Mucosa of rectum (tissue), 2 donors: ENCODE results near the gene PRDX4.
"Not testable (repeated sequence)": the region's sequence is repeated elsewhere in the genome, so short reads cannot be mapped to it uniquely, and the experiment has no call there.

Experiments
- H3K27ac ChIP-seq, 2 donors: one replicate each; pipeline ENCODE4 v1.7.0; 2013; ENCODE audit warnings: inconsistent platforms in 2 of 2, low read depth in 2 of 2, low read length in 2 of 2
- H3K27me3 ChIP-seq, 2 donors: one replicate each; pipeline ENCODE4 v1.7.0; 2013; ENCODE audit warnings: low read length in 2 of 2; ENCODE audit not compliant: control insufficient read depth in 2 of 2, insufficient read depth in 2 of 2
- H3K36me3 ChIP-seq, 2 donors: one replicate each; pipeline ENCODE4 v1.7.0; 2013; ENCODE audit warnings: low read length in 2 of 2; ENCODE audit not compliant: control insufficient read depth in 2 of 2, insufficient read depth in 2 of 2
- H3K4me1 ChIP-seq, 2 donors: one replicate each; pipeline ENCODE4 v1.7.0; 2013; ENCODE audit warnings: low read length in 2 of 2, mild to moderate bottlenecking in 1 of 2; ENCODE audit not compliant: control insufficient read depth in 2 of 2, insufficient read depth in 2 of 2
- H3K4me3 ChIP-seq, 2 donors: one replicate each; pipeline ENCODE4 v1.7.0; 2013; ENCODE audit warnings: low read length in 2 of 2
- H3K9ac ChIP-seq, 2 donors: one replicate each; pipeline ENCODE4 v1.7.0; 2013; ENCODE audit warnings: low read length in 2 of 2, low read depth in 1 of 2, mild to moderate bottlenecking in 1 of 2
- H3K9me3 ChIP-seq, 2 donors: one replicate each; pipeline ENCODE4 v1.7.0; 2013; ENCODE audit warnings: low read length in 2 of 2; ENCODE audit not compliant: control insufficient read depth in 2 of 2
- donor health status: healthy.
- donor health status: Normal muscosa, but diverticular disease.

PRDX4 gene

GRCh38 chrX:23656091-23656490, 11.2 kb upstream of the PRDX4 start:
- Histone ChIP-seq H3K36me3 (no peaks in the 10 kb centered on the region), H3K4me3 (no peak overlapping the region), H3K4me1 (no peaks in the 10 kb centered on the region), H3K27me3 (peaks cover 2 to 3% of the 10 kb centered on the region in 2 donors), H3K27ac (no peak overlapping the region), H3K9ac (no peak overlapping the region), H3K9me3 (no peaks in the 10 kb centered on the region)

- Histone ChIP-seq H3K9me3 (no peaks in the 10 kb centered on the region), H3K27me3 (peaks cover 2 to 3% of the 10 kb centered on the region in 2 donors), H3K27ac (no peak overlapping the region), H3K4me3 (no peak overlapping the region), H3K4me1 (no peaks in the 10 kb centered on the region), H3K36me3 (no peaks in the 10 kb centered on the region), H3K9ac (no peak overlapping the region)
Measured at GRCh38 chrX:23656684-23657083, 10.6 kb upstream of the PRDX4 start.

GRCh38 chrX:23659339-23659738, 8.0 kb upstream of the PRDX4 start:
- no peak overlapping the region for H3K4me3 ChIP-seq

GRCh38 chrX:23660083-23660765, 7.1 kb upstream of the PRDX4 start:
- not testable (repeated sequence) for H3K27me3 ChIP-seq, H3K4me1 ChIP-seq, H3K4me3 ChIP-seq, H3K27ac ChIP-seq, H3K9ac ChIP-seq, H3K9me3 ChIP-seq, H3K36me3 ChIP-seq

More at GRCh38 chrX:23659339-23659738, 8.0 kb upstream of the PRDX4 start:
- no peak overlapping the region for H3K27ac ChIP-seq
- H3K9ac ChIP-seq = no peak overlapping the region
- H3K36me3 ChIP-seq = no peaks in the 10 kb centered on the region
- H3K27me3 ChIP-seq = peaks cover 0 to 3% of the 10 kb centered on the region in 2 donors
- H3K9me3 ChIP-seq = no peaks in the 10 kb centered on the region
- H3K4me1 ChIP-seq = no peaks in the 10 kb centered on the region

- H3K4me1 ChIP-seq = no peaks in the 10 kb centered on the region
- peaks cover 0 to 3% of the 10 kb centered on the region in 2 donors for H3K27me3 ChIP-seq
- H3K9me3 ChIP-seq = no peaks in the 10 kb centered on the region
- no peaks in the 10 kb centered on the region for H3K36me3 ChIP-seq
- no peak overlapping the region for H3K9ac ChIP-seq
- no peak overlapping the region for H3K4me3 ChIP-seq
- H3K27ac ChIP-seq = no peak overlapping the region
Measured at GRCh38 chrX:23660766-23661132, 6.5 kb upstream of the PRDX4 start.

- no peaks in the 10 kb centered on the region for H3K9me3 ChIP-seq
- H3K4me3 ChIP-seq = no peak overlapping the region
Measured at GRCh38 chrX:23661671-23662070, 5.6 kb upstream of the PRDX4 start.

GRCh38 chrX:23662187-23662586, 5.1 kb upstream of the PRDX4 start:
- no peaks in the 10 kb centered on the region for H3K36me3 ChIP-seq
- H3K27me3 ChIP-seq = peaks cover 0 to 3% of the 10 kb centered on the region in 2 donors
- no peaks in the 10 kb centered on the region for H3K9me3 ChIP-seq
- H3K4me1 ChIP-seq = peaks cover 0 to 3% of the 10 kb centered on the region in 2 donors
- H3K9ac ChIP-seq = no peak overlapping the region
- H3K27ac ChIP-seq = no peak overlapping the region
- H3K4me3 ChIP-seq = no peak overlapping the region

More at GRCh38 chrX:23661671-23662070, 5.6 kb upstream of the PRDX4 start:
- peaks cover 0 to 3% of the 10 kb centered on the region in 2 donors for H3K27me3 ChIP-seq
- H3K36me3 ChIP-seq = no peaks in the 10 kb centered on the region
- no peak overlapping the region for H3K9ac ChIP-seq
- H3K27ac ChIP-seq = no peak overlapping the region
- peaks cover 0 to under 1% of the 10 kb centered on the region in 2 donors for H3K4me1 ChIP-seq

- H3K9ac ChIP-seq = no peak overlapping the region
- H3K27me3 ChIP-seq = peaks cover 0 to 3% of the 10 kb centered on the region in 2 donors
- no peaks in the 10 kb centered on the region for H3K36me3 ChIP-seq
- peaks cover 0 to 6% of the 10 kb centered on the region in 2 donors for H3K4me1 ChIP-seq
- no peak overlapping the region for H3K4me3 ChIP-seq
- no peaks in the 10 kb centered on the region for H3K9me3 ChIP-seq
- H3K27ac ChIP-seq = no peak overlapping the region
Measured at GRCh38 chrX:23662853-23663252, 4.4 kb upstream of the PRDX4 start.

GRCh38 chrX:23664496-23664895, 2.8 kb upstream of the PRDX4 start:
- H3K36me3 ChIP-seq = no peaks in the 10 kb centered on the region
- no peaks in the 10 kb centered on the region for H3K9me3 ChIP-seq
- H3K27ac ChIP-seq = no peak overlapping the region
- H3K4me1 ChIP-seq = peaks cover 0 to 7% of the 10 kb centered on the region in 2 donors
- H3K27me3 ChIP-seq = no peaks in the 10 kb centered on the region
- no peak overlapping the region for H3K9ac ChIP-seq
- H3K4me3 ChIP-seq = no peak overlapping the region

- Histone ChIP-seq H3K27me3 (no peaks in the 10 kb centered on the region), H3K9ac (no peak overlapping the region), H3K27ac (no peak overlapping the region), H3K36me3 (no peaks in the 10 kb centered on the region), H3K9me3 (no peaks in the 10 kb centered on the region), H3K4me3 (no peak overlapping the region), H3K4me1 (peaks cover 0 to 7% of the 10 kb centered on the region in 2 donors)
Measured at GRCh38 chrX:23666282-23666681, 1.0 kb upstream of the PRDX4 start.
